SK-N-SH treated with all-trans-retinoic acid at 6 μM for 48 hours (cell line): ENCODE results near the gene SORCS2.

Source experiments
- ATAC-seq: fragments of 200-7000 bp; cut with Tn5 transposase; 3 replicates; pipeline ENCODE4 v1.9.1; 2020; ENCODE audit warnings: mild to moderate bottlenecking, moderate library complexity
- ARNTL ChIP-seq: fragments of 450-650 bp; formaldehyde crosslinking; IDR thresholded peaks from 2 replicates; pipeline ENCODE4 v1.5.0; 2020; ENCODE audit warnings: low read depth, mild to moderate bottlenecking, moderate library complexity, borderline replicate concordance
- BACH2 ChIP-seq: fragments of 250-450 bp; sonication (Bioruptor Pico); IDR thresholded peaks from 2 replicates; pipeline ENCODE4 v1.9.0; 2021; ENCODE audit warnings: mild to moderate bottlenecking, borderline replicate concordance
- CSDC2 ChIP-seq: fragments of 250-450 bp; sonication (Bioruptor Pico); IDR thresholded peaks from 2 replicates; pipeline ENCODE4 v1.5.0; 2020; ENCODE audit warnings: mild to moderate bottlenecking, moderate library complexity
- CSRNP3 ChIP-seq: fragments of 250-450 bp; sonication (Bioruptor Pico); IDR thresholded peaks from 2 replicates; pipeline ENCODE4 v1.5.1; 2021; ENCODE audit warnings: mild to moderate bottlenecking, moderate library complexity
- GLIS3 ChIP-seq: fragments of 250-450 bp; sonication (Bioruptor Pico); IDR thresholded peaks from 2 replicates; pipeline ENCODE4 v1.5.0; 2020; ENCODE audit warnings: mild to moderate bottlenecking, moderate library complexity
- ISL1 ChIP-seq: fragments of 250-450 bp; sonication (Bioruptor Pico); IDR thresholded peaks from 2 replicates; pipeline ENCODE4 v2.1.2; 2022; ENCODE audit warnings: mild to moderate bottlenecking, moderate library complexity
- OSR1 ChIP-seq: fragments of 250-450 bp; sonication (Bioruptor Pico); IDR thresholded peaks from 2 replicates; pipeline ENCODE4 v1.8.0; 2022; ENCODE audit warnings: moderate library complexity, mild to moderate bottlenecking, inconsistent platforms
- PATZ1 ChIP-seq: fragments of 250-450 bp; sonication (Bioruptor Pico); IDR thresholded peaks from 2 replicates; pipeline ENCODE4 v1.8.0; 2020; ENCODE audit warnings: mild to moderate bottlenecking, moderate library complexity, borderline replicate concordance
- POU6F1 ChIP-seq: fragments of 250-450 bp; sonication (Bioruptor Pico); IDR thresholded peaks from 2 replicates; pipeline ENCODE4 v1.8.0; 2021; ENCODE audit warnings: low read depth, mild to moderate bottlenecking, moderate library complexity, borderline replicate concordance
- PPARA ChIP-seq: fragments of 250-450 bp; sonication (Bioruptor Pico); IDR thresholded peaks from 2 replicates; pipeline ENCODE4 v1.5.0; 2020; ENCODE audit warnings: mild to moderate bottlenecking, borderline replicate concordance
- RARB ChIP-seq: fragments of 250-450 bp; sonication (Bioruptor Pico); IDR thresholded peaks from 2 replicates; pipeline ENCODE4 v1.8.0; 2021; ENCODE audit warnings: mild to moderate bottlenecking, moderate library complexity
- SNAI2 ChIP-seq: fragments of 250-450 bp; sonication (Bioruptor Pico); IDR thresholded peaks from 2 replicates; pipeline ENCODE4 v1.5.0; 2020; ENCODE audit warnings: mild to moderate bottlenecking, moderate library complexity
- TOX ChIP-seq: fragments of 250-450 bp; sonication (Bioruptor Pico); IDR thresholded peaks from 2 replicates; pipeline ENCODE4 v1.8.0; 2021; ENCODE audit warnings: mild to moderate bottlenecking, moderate library complexity, borderline replicate concordance
- TSHZ2 ChIP-seq: fragments of 250-450 bp; sonication (Bioruptor Pico); IDR thresholded peaks from 2 replicates; pipeline ENCODE4 v1.5.0; 2020; ENCODE audit warnings: mild to moderate bottlenecking, moderate library complexity
- ZC3H10 ChIP-seq: fragments of 250-450 bp; sonication (Bioruptor Pico); IDR thresholded peaks from 2 replicates; pipeline ENCODE4 v1.5.1; 2021; ENCODE audit warnings: mild to moderate bottlenecking, moderate library complexity
- ZFP3 ChIP-seq: fragments of 250-450 bp; sonication (Bioruptor Pico); IDR thresholded peaks from 2 replicates; pipeline ENCODE4 v1.5.0; 2020; ENCODE audit warnings: mild to moderate bottlenecking, moderate library complexity
- ZFP30 ChIP-seq: fragments of 450-650 bp; formaldehyde crosslinking; IDR thresholded peaks from 2 replicates; pipeline ENCODE4 v1.5.0; 2022; ENCODE audit warnings: mild to moderate bottlenecking, moderate library complexity
- ZNF565 ChIP-seq: fragments of 450-650 bp; formaldehyde crosslinking; conservative IDR thresholded peaks from 2 replicates; pipeline ENCODE4 v1.5.0; 2020; ENCODE audit warnings: low read depth, mild to moderate bottlenecking, moderate library complexity
- ZNF70 ChIP-seq: fragments of 450-650 bp; formaldehyde crosslinking; IDR thresholded peaks from 2 replicates; pipeline ENCODE4 v1.5.0; 2020; ENCODE audit warnings: mild to moderate bottlenecking, moderate library complexity

Gene SORCS2

GRCh38 chr4:7741946-7742806 lies 549.8 kb downstream of the SORCS2 start:
- TF ChIP-seq RARB (CRISPR knock-in tag) (no peak), POU6F1 (CRISPR knock-in tag) (no peak), ZNF565 (CRISPR knock-in tag) (no peak), PATZ1 (no peak), CSDC2 (CRISPR knock-in tag) (no peak)
- ATAC-seq = no peak

- ATAC-seq = no peak
These were observed 550.5 kb downstream of the SORCS2 start for GRCh38 chr4:7742807-7743280.

GRCh38 chr4:7744142-7744804 lies 551.9 kb downstream of the SORCS2 start:
- no peak for ATAC-seq
- no peak for TF ChIP-seq ZFP30 (CRISPR knock-in tag)
- TF ChIP-seq, all 23 proteins: peak for 0

More at GRCh38 chr4:7742807-7743280, 550.5 kb downstream of the SORCS2 start:
- TF ChIP-seq OSR1 (CRISPR knock-in tag) = no peak
- no peak for TF ChIP-seq SNAI2 (CRISPR knock-in tag)
- no peak for TF ChIP-seq TSHZ2 (CRISPR knock-in tag)
- no peak for TF ChIP-seq ZFP30 (CRISPR knock-in tag)
- TF ChIP-seq BACH2 (CRISPR knock-in tag) = no peak
- no peak for TF ChIP-seq ZNF565 (CRISPR knock-in tag)
- no peak for TF ChIP-seq TOX (CRISPR knock-in tag)
- TF ChIP-seq CSDC2 (CRISPR knock-in tag) = no peak
- no peak for TF ChIP-seq POU6F1 (CRISPR knock-in tag)
- no peak for TF ChIP-seq RARB (CRISPR knock-in tag)
- no peak for TF ChIP-seq ZFP3
- TF ChIP-seq PPARA = no peak
- no peak for TF ChIP-seq ISL1 (CRISPR knock-in tag)
- no peak for TF ChIP-seq ZC3H10 (CRISPR knock-in tag)
- TF ChIP-seq GLIS3 (CRISPR knock-in tag) = no peak

- no peak for ATAC-seq
- TF ChIP-seq CSDC2 (CRISPR knock-in tag) = no peak
- no peak for TF ChIP-seq CSRNP3 (CRISPR knock-in tag)
- no peak for TF ChIP-seq ARNTL (CRISPR knock-in tag)
- no peak for TF ChIP-seq TOX (CRISPR knock-in tag)
- no peak for TF ChIP-seq ZNF70 (CRISPR knock-in tag)
These were observed 553.1 kb downstream of the SORCS2 start for GRCh38 chr4:7745301-7745885.
